Type B pancreatic cell (in vitro differentiated cells): ENCODE measurements around the gene CLDND1. TPM values are rescaled to one million over a fixed set of nuclear protein-coding genes. Genes with fewer than 3 reads are reported as not detected.

Experiments
- DNase-seq: peaks from one replicate; pipeline ENCODE4 v3.0.0; 2021; ENCODE audit warnings: mixed read lengths; ENCODE audit not compliant: unreplicated experiment; ENCODE audit errors: extremely low spot score
- H3K27ac Mint-ChIP-seq: 2 replicates; pipeline ENCODE4 v1.8.0; 2021; ENCODE audit warnings: mild to moderate bottlenecking, mixed read lengths
- H3K27me3 Mint-ChIP-seq: 2 replicates; pipeline ENCODE4 v1.8.0; 2021; ENCODE audit warnings: mixed read lengths
- H3K36me3 Mint-ChIP-seq: 2 replicates; pipeline ENCODE4 v1.8.0; 2021; ENCODE audit warnings: mixed read lengths
- H3K4me1 Mint-ChIP-seq: one replicate; pipeline ENCODE4 v1.8.0; 2021; ENCODE audit warnings: mixed read lengths; ENCODE audit not compliant: unreplicated experiment
- H3K4me3 Mint-ChIP-seq: 2 replicates; pipeline ENCODE4 v1.8.0; 2021; ENCODE audit warnings: mild to moderate bottlenecking, mixed read lengths
- H3K9me3 Mint-ChIP-seq: 2 replicates; pipeline ENCODE4 v1.8.0; 2021; ENCODE audit warnings: mixed read lengths
- total RNA-seq: library from RNA; stranded (reverse); gene quantifications from 2 replicates; pipeline ENCODE4 v1.2.1, GENCODE V29; 2021; ENCODE audit warnings: low replicate concordance
- TF ChIP-seq, protein P1 (sequence below): fragments of 200-600 bp; sonication (generic); conservative IDR thresholded peaks from 2 replicates; pipeline ENCODE4 v1.5.0; 2021; ENCODE audit warnings: antibody characterized with exemption, mild to moderate bottlenecking

CLDND1 gene
- total RNA-seq, 1 donor from 2014 or later = 83.1 TPM

DNA sequence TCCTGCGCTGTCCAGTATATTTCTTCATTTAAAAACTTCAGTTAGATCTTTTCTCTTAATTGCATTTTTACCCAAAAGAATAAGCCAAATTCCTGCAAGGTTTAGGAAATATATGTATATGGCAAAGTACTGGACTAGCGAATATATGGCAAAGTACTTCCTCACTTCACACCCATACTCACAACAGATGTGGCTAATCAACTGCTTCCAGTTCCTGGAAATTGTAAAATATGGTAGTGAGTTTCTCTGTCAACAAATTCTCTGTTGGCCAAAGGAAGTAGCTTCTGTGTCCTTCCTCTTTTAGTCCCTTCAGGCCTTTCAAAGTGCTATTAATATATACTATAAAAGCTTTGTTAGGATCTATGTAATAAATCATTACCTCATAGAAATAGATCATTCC lies 31.1 kb upstream of the CLDND1 start:
- H3K36me3 Mint-ChIP-seq = no peaks in the 10 kb centered on the region
- no peaks in the 10 kb centered on the region for H3K4me1 Mint-ChIP-seq
- no peak for DNase-seq
- H3K9me3 Mint-ChIP-seq = no peaks in the 10 kb centered on the region
- no peak overlapping the region for H3K4me3 Mint-ChIP-seq
- TF ChIP-seq, protein P1, sequence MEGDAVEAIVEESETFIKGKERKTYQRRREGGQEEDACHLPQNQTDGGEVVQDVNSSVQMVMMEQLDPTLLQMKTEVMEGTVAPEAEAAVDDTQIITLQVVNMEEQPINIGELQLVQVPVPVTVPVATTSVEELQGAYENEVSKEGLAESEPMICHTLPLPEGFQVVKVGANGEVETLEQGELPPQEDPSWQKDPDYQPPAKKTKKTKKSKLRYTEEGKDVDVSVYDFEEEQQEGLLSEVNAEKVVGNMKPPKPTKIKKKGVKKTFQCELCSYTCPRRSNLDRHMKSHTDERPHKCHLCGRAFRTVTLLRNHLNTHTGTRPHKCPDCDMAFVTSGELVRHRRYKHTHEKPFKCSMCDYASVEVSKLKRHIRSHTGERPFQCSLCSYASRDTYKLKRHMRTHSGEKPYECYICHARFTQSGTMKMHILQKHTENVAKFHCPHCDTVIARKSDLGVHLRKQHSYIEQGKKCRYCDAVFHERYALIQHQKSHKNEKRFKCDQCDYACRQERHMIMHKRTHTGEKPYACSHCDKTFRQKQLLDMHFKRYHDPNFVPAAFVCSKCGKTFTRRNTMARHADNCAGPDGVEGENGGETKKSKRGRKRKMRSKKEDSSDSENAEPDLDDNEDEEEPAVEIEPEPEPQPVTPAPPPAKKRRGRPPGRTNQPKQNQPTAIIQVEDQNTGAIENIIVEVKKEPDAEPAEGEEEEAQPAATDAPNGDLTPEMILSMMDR = no peak
- H3K27ac Mint-ChIP-seq = no peak overlapping the region
- H3K27me3 Mint-ChIP-seq = peaks cover 16% of the 10 kb centered on the region

GRCh38 chr3:98553021-98553563 lies 30.4 kb upstream of the CLDND1 start:
- no peak overlapping the region for H3K27ac Mint-ChIP-seq

GRCh38 chr3:98552232-98553020 lies 29.7 kb upstream of the CLDND1 start:
- Mint-ChIP-seq H3K36me3 (no peaks in the 10 kb centered on the region), H3K27ac (no peak overlapping the region), H3K9me3 (no peaks in the 10 kb centered on the region), H3K4me1 (no peaks in the 10 kb centered on the region), H3K4me3 (no peak overlapping the region), H3K27me3 (peaks cover 9% of the 10 kb centered on the region)
- DNase-seq = no peak
- TF ChIP-seq, protein P1 = no peak

More at GRCh38 chr3:98553021-98553563, 30.4 kb upstream of the CLDND1 start:
- Mint-ChIP-seq H3K36me3 (no peaks in the 10 kb centered on the region), H3K27me3 (peaks cover 12% of the 10 kb centered on the region), H3K4me1 (no peaks in the 10 kb centered on the region), H3K4me3 (no peak overlapping the region), H3K9me3 (no peaks in the 10 kb centered on the region)
- DNase-seq = no peak
- TF ChIP-seq, protein P1 = no peak

DNA sequence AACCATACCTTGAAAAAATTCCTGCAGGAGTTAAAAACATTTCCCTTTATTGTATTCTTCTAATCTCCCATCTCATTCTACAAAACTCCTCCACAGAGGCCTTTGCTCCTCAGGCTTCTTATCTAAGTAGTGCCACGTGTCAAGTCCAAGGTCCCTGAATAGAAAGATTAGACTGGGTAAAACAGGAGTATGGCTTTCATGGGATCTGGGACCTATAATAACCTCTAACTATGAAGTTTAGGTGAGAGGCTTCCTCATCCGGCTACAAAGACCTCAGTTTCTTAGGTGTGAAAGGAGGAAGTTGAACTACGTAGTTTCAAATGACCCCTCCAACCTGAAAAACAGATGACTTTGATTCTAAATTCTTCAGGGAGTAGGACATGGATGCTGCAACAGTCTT lies 29.1 kb upstream of the CLDND1 start:
- Mint-ChIP-seq H3K4me3 (no peak overlapping the region), H3K9me3 (no peaks in the 10 kb centered on the region), H3K27me3 (peaks cover 8% of the 10 kb centered on the region), H3K36me3 (no peaks in the 10 kb centered on the region), H3K4me1 (no peaks in the 10 kb centered on the region), H3K27ac (no peak overlapping the region)
- DNase-seq = no peak
- TF ChIP-seq, protein P1 = no peak

GRCh38 chr3:98551236-98551635 lies 28.5 kb upstream of the CLDND1 start:
- no peak for DNase-seq
- no peaks in the 10 kb centered on the region for H3K4me1 Mint-ChIP-seq
- peaks cover 8% of the 10 kb centered on the region for H3K27me3 Mint-ChIP-seq
- no peaks in the 10 kb centered on the region for H3K36me3 Mint-ChIP-seq
- H3K9me3 Mint-ChIP-seq = no peaks in the 10 kb centered on the region
- no peak overlapping the region for H3K27ac Mint-ChIP-seq
- TF ChIP-seq, protein P1 = no peak
- H3K4me3 Mint-ChIP-seq = no peak overlapping the region
